AG04450 (cell line): ENCODE measurements around the gene RPL10A. TPM values are rescaled to one million over a fixed set of nuclear protein-coding genes. Genes with fewer than 3 reads are reported as not detected.

ENCODE experiments used
- CTCF ChIA-PET: fragments of 300-600, 350-600 bp; formaldehyde crosslinking; extraction: SDS; loops from one replicate; lab custom pipeline; 2022; ENCODE audit warnings: antibody characterized with exemption, inconsistent platforms; lab: Charles Lee
- POLR2A ChIA-PET: fragments of 350-600 bp; formaldehyde crosslinking; extraction: SDS; loops from one replicate; lab custom pipeline; 2021; ENCODE audit warnings: antibody characterized with exemption, inconsistent platforms; lab: Yijun Ruan, JAX
- DNase-seq: peaks from one replicate; pipeline ENCODE4 v3.0.0-alpha.2; 2011; ENCODE audit warnings: low read depth, low spot score
- H3K27ac ChIP-seq: one replicate; pipeline ENCODE4 v1.5.1; 2012; ENCODE audit warnings: low read depth, low read length, control low read depth
- H3K27me3 ChIP-seq: one replicate; pipeline ENCODE4 v1.6.0; 2012; ENCODE audit warnings: low read length; ENCODE audit not compliant: control insufficient read depth, insufficient read depth
- H3K4me3 ChIP-seq: 2 replicates; pipeline ENCODE4 v1.5.1; 2011; ENCODE audit warnings: mild to moderate bottlenecking, low read depth, low read length, control low read depth
- H3K9me3 ChIP-seq: 2 replicates; pipeline ENCODE4 v1.5.1; 2012; ENCODE audit warnings: low read length; ENCODE audit not compliant: control insufficient read depth, insufficient read depth
- CTCF ChIP-seq: IDR thresholded peaks from 2 replicates; pipeline ENCODE4 v1.5.1; 2011; ENCODE audit warnings: low read depth, low read length, control low read depth, inconsistent platforms
- polyA plus RNA-seq: library from polyadenylated mRNA; depleted of rRNA; stranded (reverse); fragments of >200 nt; gene quantifications from 2 replicates; pipeline ENCODE4 v1.2.3, GENCODE V29; 2011

Gene RPL10A
- polyA plus RNA-seq, 1 experiment, result 2,636 TPM

GRCh38 chr6:35452183-35453090 is 15.8 kb upstream of the RPL10A start, which contains the start of gene FANCE:
Gene FANCE, plus strand, starts transcription at chr6:35452338. Its CDS starts 208 bp downstream, at chr6:35452546.
- H3K9me3 ChIP-seq, result no peaks in the 10 kb centered on the region; the same call in 1 of the 2 replicates
- ChIA-PET CTCF (interaction anchor here (1.2 to 9.4 kb wide), 4 partner anchors 32 to 154 kb away, joined by 3 to 201 read pairs (median 4); partner anchors contain the start of genes DEF6 and PPARD), POLR2A (interaction anchor here (0.6 to 2.0 kb wide), 3 partner anchors 24 to 110 kb away, joined by 3 to 6 read pairs (median 4); partner anchors contain the start of gene PPARD)
- no peak for TF ChIP-seq CTCF
- DNase-seq, result peak; percentile 74
- H3K27ac ChIP-seq, result no peak within 1 kb of the TSS
- peak within 1 kb of the TSS; percentile 75 for H3K4me3 ChIP-seq
- H3K27me3 ChIP-seq, result no peaks in the 10 kb centered on the region

- no peak for TF ChIP-seq CTCF
- H3K9me3 ChIP-seq, result no peaks in the 10 kb centered on the region; the same call in 1 of the 2 replicates
- POLR2A ChIA-PET, result interaction anchor here (0.7 kb wide), 1 partner anchor 15 kb away, joined by 3 read pairs; no protein-coding TSS in a partner anchor
- CTCF ChIA-PET, result interaction anchor here (1.0 to 9.4 kb wide), 4 partner anchors 13 to 110 kb away, joined by 4 to 201 read pairs (median 5); partner anchors contain the start of gene PPARD
- peak overlapping the region; percentile 75 for H3K4me3 ChIP-seq
- no peak for DNase-seq
- H3K27ac ChIP-seq, result no peak overlapping the region
- H3K27me3 ChIP-seq, result no peaks in the 10 kb centered on the region
These were observed 15.0 kb upstream of the RPL10A start for GRCh38 chr6:35453236-35453635.

- no peak for DNase-seq
- no peaks in the 10 kb centered on the region; the same call in 1 of the 2 replicates for H3K9me3 ChIP-seq
- CTCF ChIA-PET, result interaction anchor here (0.6 to 9.4 kb wide), 6 partner anchors 12 to 777 kb away, joined by 4 to 201 read pairs (median 6); partner anchors contain the start of gene PPARD
- POLR2A ChIA-PET, result no interaction called here
- no peak for TF ChIP-seq CTCF
- H3K27me3 ChIP-seq, result no peaks in the 10 kb centered on the region
- no peak overlapping the region for H3K27ac ChIP-seq
- no peak overlapping the region for H3K4me3 ChIP-seq
These were observed 13.7 kb upstream of the RPL10A start for GRCh38 chr6:35454391-35455110.

- POLR2A ChIA-PET, result no interaction called here
These were observed 10.3 kb upstream of the RPL10A start for GRCh38 chr6:35457907-35458306.

More at GRCh38 chr6:35457907-35458306, 10.3 kb upstream of the RPL10A start:
- Histone ChIP-seq H3K27ac (no peak overlapping the region), H3K4me3 (no peak overlapping the region), H3K9me3 (no peaks in the 10 kb centered on the region), H3K27me3 (no peaks in the 10 kb centered on the region)
- no peak for TF ChIP-seq CTCF
- CTCF ChIA-PET, result interaction anchor here (1.1 to 1.4 kb wide), 2 partner anchors 10 to 116 kb away, joined by 4 to 7 read pairs; partner anchors contain the start of gene PPARD
- no peak for DNase-seq
